ENCODE data around the gene FOXD4L1.
"Not testable (repeated sequence)": the region's sequence is repeated elsewhere in the genome, so short reads cannot be mapped to it uniquely, and the experiment has no call there.

- not testable (repeated sequence) for TF ChIP-seq EZH2 (IDR thresholded peaks at IDR 0.05); POLR2AphosphoS5 (IDR thresholded peaks at IDR 0.05; ENCODE audit: borderline replicate concordance, low read depth, low read length); FOXP2 (optimal IDR thresholded peaks at IDR 0.05; ENCODE audit: control extremely low read depth, extremely low read length, insufficient read depth)
Measured at GRCh38 chr2:113528126-113528525, 29.7 kb downstream of the FOXD4L1 start.

Data from SK-N-MC (cell line).